SK-N-SH (cell line): ENCODE measurements around the gene UHMK1. TPM values are rescaled to one million over a fixed set of nuclear protein-coding genes. Genes with fewer than 3 reads are reported as not detected.

Experiments used
- CTCF ChIA-PET: fragments of 300-600, 350-600 bp; formaldehyde crosslinking; extraction: SDS; loops from one replicate; lab custom pipeline; 2021; lab: Yijun Ruan, JAX
- POLR2A ChIA-PET: fragments of 350-600 bp; sonication (Branson Sonifier 250); formaldehyde crosslinking; extraction: SDS; loops from one replicate; lab custom pipeline; 2020; ENCODE audit warnings: antibody characterized with exemption, inconsistent platforms; lab: Yijun Ruan, JAX
- DNase-seq: peaks from one replicate; pipeline ENCODE4 v3.0.0; 2012
- H2AFZ ChIP-seq: fragments of 200-600 bp; sonication (generic); 2 replicates; pipeline ENCODE4 v1.8.1; 2016; ENCODE audit warnings: antibody characterized with exemption, mild to moderate bottlenecking, low read depth
- H3F3A ChIP-seq: fragments of 200-600 bp; sonication (generic); replicated peaks from 2 replicates; pipeline ENCODE3; 2016; ENCODE audit warnings: antibody characterized with exemption, mild to moderate bottlenecking; ENCODE audit not compliant: insufficient read depth
- H3K27ac ChIP-seq, 2 experiments: fragments of 200-500 bp in 1 of 2; fragments of 200-600 bp in 1 of 2; sonication (Bioruptor generic) in 1 of 2; sonication (generic), shearing (Covaris generic) in 1 of 2; 2 replicates each; pipeline versions ENCODE4 v1.5.1 to v1.6.1; 2014 to 2016; ENCODE audit warnings: low read depth in 2 of 2, inconsistent platforms in 1 of 2, low read length in 1 of 2, mild to moderate bottlenecking in 1 of 2, mixed read lengths in 1 of 2
- H3K27me3 ChIP-seq: fragments of 200-600 bp; sonication (generic), shearing (Covaris generic); 2 replicates; pipeline ENCODE4 v1.6.1; 2016; ENCODE audit warnings: mixed run types; ENCODE audit not compliant: insufficient read depth
- H3K36me3 ChIP-seq, 2 experiments: fragments of 200-500 bp in 1 of 2; fragments of 200-600 bp in 1 of 2; sonication (Bioruptor generic) in 1 of 2; sonication (generic) in 1 of 2; replicated peaks in 1 of 2; 2 replicates each; pipeline versions ENCODE3 to v1.5.1; 2014 to 2016; ENCODE audit warnings: low read length in 1 of 2, mild to moderate bottlenecking in 1 of 2; ENCODE audit not compliant: insufficient read depth in 2 of 2, control insufficient read depth in 1 of 2
- H3K4me1 ChIP-seq, 2 experiments: fragments of 200-500 bp in 1 of 2; fragments of 200-600 bp in 1 of 2; sonication (Bioruptor generic) in 1 of 2; sonication (generic), shearing (Covaris generic) in 1 of 2; 2 replicates each; pipeline versions ENCODE4 v1.5.1 to v1.6.1; 2014 to 2016; ENCODE audit warnings: low read depth in 1 of 2, low read length in 1 of 2, mixed run types in 1 of 2; ENCODE audit not compliant: insufficient read depth in 2 of 2, control insufficient read depth in 1 of 2
- H3K4me2 ChIP-seq: fragments of 200-600 bp; sonication (generic), shearing (Covaris generic); 2 replicates; pipeline ENCODE4 v1.6.1; 2017; ENCODE audit warnings: mixed run types
- H3K4me3 ChIP-seq, 2 experiments: fragments of 200-500 bp in 1 of 2; fragments of 200-600 bp in 1 of 2; sonication (Bioruptor generic) in 1 of 2; sonication (generic), shearing (Covaris generic) in 1 of 2; 2 replicates each; pipeline versions ENCODE4 v1.5.1 to v1.8.1; 2014 to 2016; ENCODE audit warnings: low read depth in 2 of 2, inconsistent platforms in 1 of 2, low read length in 1 of 2, mild to moderate bottlenecking in 1 of 2, mixed read lengths in 1 of 2, moderate library complexity in 1 of 2
- H3K79me2 ChIP-seq: fragments of 200-600 bp; sonication (generic); 2 replicates; pipeline ENCODE4 v1.8.1; 2017; ENCODE audit warnings: mild to moderate bottlenecking; ENCODE audit not compliant: insufficient read depth
- H3K9ac ChIP-seq: fragments of 200-600 bp; sonication (generic); 2 replicates; pipeline ENCODE4 v1.6.1; 2017; ENCODE audit warnings: mixed run types
- H3K9me2 ChIP-seq: fragments of 200-600 bp; sonication (generic); 2 replicates; pipeline ENCODE4 v1.6.1; 2017; ENCODE audit warnings: mixed run types
- H3K9me3 ChIP-seq: fragments of 200-600 bp; sonication (generic); 2 replicates; pipeline ENCODE4 v1.6.1; 2017; ENCODE audit warnings: mixed run types, mild to moderate bottlenecking, moderate library complexity
- H4K20me1 ChIP-seq: fragments of 200-600 bp; sonication (generic); 2 replicates; pipeline ENCODE4 v1.6.1; 2017; ENCODE audit warnings: mild to moderate bottlenecking, mixed run types; ENCODE audit not compliant: insufficient read depth
- FOXJ3 ChIP-seq: sonication (generic); formaldehyde crosslinking; IDR thresholded peaks from 2 replicates; pipeline ENCODE4 v1.5.1; 2020; ENCODE audit warnings: mild to moderate bottlenecking, missing genetic modification reagents
- FOXM1 ChIP-seq: IDR thresholded peaks from 2 replicates; pipeline ENCODE4 v1.4.0; 2012; ENCODE audit warnings: low read depth, mild to moderate bottlenecking
- GATA2 ChIP-seq: sonication (generic); formaldehyde crosslinking; IDR thresholded peaks from 2 replicates; pipeline ENCODE4 v1.5.0; 2020; ENCODE audit warnings: mild to moderate bottlenecking, missing genetic modification reagents
- IRF3 ChIP-seq: fragments of 150-350 bp; IDR thresholded peaks from 2 replicates; pipeline ENCODE4 v1.6.1; 2016; ENCODE audit warnings: mild to moderate bottlenecking, low read depth, low read length
- MXI1 ChIP-seq: IDR thresholded peaks from 2 replicates; pipeline ENCODE4 v1.6.1; 2012; ENCODE audit warnings: mild to moderate bottlenecking, low read depth, low read length, improper control_type of control experiment
- NFIC ChIP-seq: IDR thresholded peaks from 2 replicates; pipeline ENCODE4 v1.4.0; 2012; ENCODE audit warnings: borderline replicate concordance
- PBX3 ChIP-seq: IDR thresholded peaks from 2 replicates; pipeline ENCODE4; 2012
- POLR2AphosphoS5 ChIP-seq: IDR thresholded peaks from 2 replicates; pipeline ENCODE4 v1.6.1; 2012; ENCODE audit warnings: low read depth, low read length
- RCOR1 ChIP-seq: fragments of 150-350 bp; IDR thresholded peaks from 2 replicates; pipeline ENCODE4 v1.6.1; 2017; ENCODE audit warnings: antibody characterized with exemption, low read length
- SIN3A ChIP-seq: IDR thresholded peaks from 2 replicates; pipeline ENCODE4 v1.6.1; 2012; ENCODE audit warnings: low read depth, mild to moderate bottlenecking, low read length, moderate library complexity, borderline replicate concordance
- TCF12 ChIP-seq: IDR thresholded peaks from 2 replicates; pipeline ENCODE4 v1.4.0; 2012
- TEAD4 ChIP-seq: IDR thresholded peaks from 2 replicates; pipeline ENCODE4 v1.4.0; 2012; ENCODE audit warnings: mild to moderate bottlenecking, borderline replicate concordance; ENCODE audit not compliant: insufficient read depth
- USF2 ChIP-seq: fragments of 150-350 bp; IDR thresholded peaks from 2 replicates; pipeline ENCODE4 v1.6.1; 2017; ENCODE audit warnings: antibody characterized with exemption, low read length, low read depth, borderline replicate concordance
- WGBS: methylation state at CpG from one replicate; pipeline ENCODE4 v1.1.6; 2017; ENCODE audit warnings: low lambda C conversion rate; 5-methylcytosine and 5-hydroxymethylcytosine counted together
- polyA plus RNA-seq, 3 experiments: library from polyadenylated mRNA; depleted of rRNA; stranded (reverse); fragments of >200 nt; gene quantifications; 2 replicates each; pipeline ENCODE4 v1.2.3, GENCODE V29; 2012
- TF ChIP-seq, protein P1 (sequence below): IDR thresholded peaks from 2 replicates; pipeline ENCODE4 v1.4.0; 2012; ENCODE audit warnings: low read depth
- TF ChIP-seq, protein P2 (sequence below): IDR thresholded peaks from 2 replicates; pipeline ENCODE4 v1.4.0; 2012; ENCODE audit warnings: low read depth, borderline replicate concordance

Gene UHMK1
- polyA plus RNA-seq, 1 of the 3 experiments (the other 2 are of a cell fraction), result 7.4 TPM

GRCh38 chr1:162475089-162475488 is 22.5 kb upstream of the UHMK1 start (continued):
- TF ChIP-seq SIN3A (no peak), POLR2AphosphoS5 (no peak), FOXM1 (no peak), IRF3 (no peak)

DNA sequence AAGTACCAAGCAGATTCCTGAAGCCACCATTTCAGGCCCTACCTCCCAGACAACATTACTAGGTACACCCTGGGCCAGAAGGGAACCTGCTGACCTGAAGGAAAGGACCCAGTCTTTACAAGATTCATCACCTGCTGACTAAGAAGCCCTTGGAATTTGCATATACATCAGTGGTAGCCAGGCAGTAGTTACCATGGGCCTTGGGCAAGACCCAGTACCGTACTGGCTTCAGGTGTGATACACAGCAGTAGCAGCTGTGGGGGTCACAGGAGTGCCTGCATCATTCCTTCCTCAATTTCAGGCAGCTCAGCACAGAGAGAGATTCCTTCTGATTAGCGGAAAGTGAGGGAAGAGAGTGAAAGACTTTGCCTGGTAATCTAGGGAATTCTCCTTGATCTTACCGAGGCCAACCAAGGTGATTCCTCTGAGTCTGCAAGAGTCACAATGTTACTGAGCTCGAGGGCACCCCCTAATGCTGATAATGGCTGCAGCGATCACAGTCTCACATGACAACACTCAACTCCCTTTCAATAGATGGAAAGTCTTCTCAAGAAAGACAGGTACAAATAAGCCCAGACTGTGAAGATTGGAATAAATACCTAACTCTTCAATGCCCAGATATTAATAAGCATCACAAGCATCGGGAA is 22.0 kb upstream of the UHMK1 start:
- 55% methylated on average over 6 of the region's 6 CpGs for WGBS

More for the DNA sequence above, 22.0 kb upstream of the UHMK1 start:
- no peaks in the 10 kb centered on the region for H4K20me1 ChIP-seq
- no peaks in the 10 kb centered on the region for H3K27me3 ChIP-seq
- no peaks in the 10 kb centered on the region for H3K79me2 ChIP-seq
- peaks cover 3% of the 10 kb centered on the region; the same call in 1 of the 2 replicates for H3K9me3 ChIP-seq
- H3K27ac ChIP-seq, result no peak overlapping the region
- no peaks in the 10 kb centered on the region for H3K9me2 ChIP-seq
- H3K36me3 ChIP-seq, result no peaks in the 10 kb centered on the region
- no peak overlapping the region for H3K4me2 ChIP-seq
- no peaks in the 10 kb centered on the region for H3F3A ChIP-seq
- POLR2A ChIA-PET, result no interaction called here
- DNase-seq, result no peak
- CTCF ChIA-PET, result no interaction called here
- H3K4me3 ChIP-seq, result no peak overlapping the region
- no peaks in the 10 kb centered on the region for H3K4me1 ChIP-seq
- TF ChIP-seq FOXJ3 (CRISPR knock-in tag), result no peak
- TF ChIP-seq SIN3A, result no peak
- no peak for TF ChIP-seq PBX3
- no peak for TF ChIP-seq USF2
- TF ChIP-seq POLR2AphosphoS5, result no peak
- TF ChIP-seq, protein P1, sequence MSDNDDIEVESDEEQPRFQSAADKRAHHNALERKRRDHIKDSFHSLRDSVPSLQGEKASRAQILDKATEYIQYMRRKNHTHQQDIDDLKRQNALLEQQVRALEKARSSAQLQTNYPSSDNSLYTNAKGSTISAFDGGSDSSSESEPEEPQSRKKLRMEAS, result no peak
- no peak for TF ChIP-seq MXI1
- TF ChIP-seq, protein P2, sequence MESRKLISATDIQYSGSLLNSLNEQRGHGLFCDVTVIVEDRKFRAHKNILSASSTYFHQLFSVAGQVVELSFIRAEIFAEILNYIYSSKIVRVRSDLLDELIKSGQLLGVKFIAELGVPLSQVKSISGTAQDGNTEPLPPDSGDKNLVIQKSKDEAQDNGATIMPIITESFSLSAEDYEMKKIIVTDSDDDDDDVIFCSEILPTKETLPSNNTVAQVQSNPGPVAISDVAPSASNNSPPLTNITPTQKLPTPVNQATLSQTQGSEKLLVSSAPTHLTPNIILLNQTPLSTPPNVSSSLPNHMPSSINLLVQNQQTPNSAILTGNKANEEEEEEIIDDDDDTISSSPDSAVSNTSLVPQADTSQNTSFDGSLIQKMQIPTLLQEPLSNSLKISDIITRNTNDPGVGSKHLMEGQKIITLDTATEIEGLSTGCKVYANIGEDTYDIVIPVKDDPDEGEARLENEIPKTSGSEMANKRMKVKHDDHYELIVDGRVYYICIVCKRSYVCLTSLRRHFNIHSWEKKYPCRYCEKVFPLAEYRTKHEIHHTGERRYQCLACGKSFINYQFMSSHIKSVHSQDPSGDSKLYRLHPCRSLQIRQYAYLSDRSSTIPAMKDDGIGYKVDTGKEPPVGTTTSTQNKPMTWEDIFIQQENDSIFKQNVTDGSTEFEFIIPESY, result no peak
- TF ChIP-seq TCF12, result no peak
- no peak for TF ChIP-seq GATA2 (CRISPR knock-in tag)
- no peak for TF ChIP-seq NFIC
- TF ChIP-seq RCOR1, result no peak
- TF ChIP-seq TEAD4, result no peak
- H3K9ac ChIP-seq, result no peak overlapping the region
- no peak overlapping the region for H2AFZ ChIP-seq
